Measurements from ENCODE around the gene EAF1.
"Not testable (repeated sequence)": the region's sequence is repeated elsewhere in the genome, so short reads cannot be mapped to it uniquely, and the experiment has no call there.

EAF1 gene

GRCh38 chr3:15451216-15452113 is 24.1 kb downstream of the EAF1 start:
- DNase-seq (ENCODE audit: low read depth in 2 of 2, low spot score in 1 of 2): no peak

- DNase-seq (ENCODE audit: low read depth in 2 of 2, low spot score in 1 of 2): no peak
These were observed 24.8 kb downstream of the EAF1 start for GRCh38 chr3:15452156-15452555.

- DNase-seq (ENCODE audit: low read depth in 2 of 2, low spot score in 1 of 2): no peak
These were observed 25.6 kb downstream of the EAF1 start for GRCh38 chr3:15452961-15453360.

- DNase-seq (ENCODE audit: low read depth in 2 of 2, low spot score in 1 of 2): no peak
These were observed 26.1 kb downstream of the EAF1 start for GRCh38 chr3:15453501-15453900.

GRCh38 chr3:15453991-15454625 is 26.7 kb downstream of the EAF1 start:
- DNase-seq (ENCODE audit: low read depth in 2 of 2, low spot score in 1 of 2): no peak

GRCh38 chr3:15454965-15455364 is 27.6 kb downstream of the EAF1 start:
- no peak for DNase-seq (ENCODE audit: low read depth in 2 of 2, low spot score in 1 of 2)

GRCh38 chr3:15455756-15456155 is 28.4 kb downstream of the EAF1 start:
- DNase-seq (ENCODE audit: low read depth in 2 of 2, low spot score in 1 of 2): no peak

GRCh38 chr3:15456321-15456720 is 28.9 kb downstream of the EAF1 start:
- no peak for DNase-seq (ENCODE audit: low read depth in 2 of 2, low spot score in 1 of 2)

GRCh38 chr3:15456915-15457314 is 29.5 kb downstream of the EAF1 start:
- DNase-seq (ENCODE audit: low read depth in 2 of 2, low spot score in 1 of 2): not testable (repeated sequence)

- DNase-seq (ENCODE audit: low read depth in 2 of 2, low spot score in 1 of 2): no peak
These were observed 30.9 kb downstream of the EAF1 start for GRCh38 chr3:15458212-15458780.

- DNase-seq (ENCODE audit: low read depth in 2 of 2, low spot score in 1 of 2): no peak
These were observed 33.6 kb downstream of the EAF1 start for GRCh38 chr3:15460891-15461531.

GRCh38 chr3:15462451-15462850 is 35.1 kb downstream of the EAF1 start:
- DNase-seq (ENCODE audit: low read depth in 2 of 2, low spot score in 1 of 2): no peak

- no peak for DNase-seq (ENCODE audit: low read depth in 2 of 2, low spot score in 1 of 2)
These were observed 38.6 kb downstream of the EAF1 start for GRCh38 chr3:15465876-15466585.

GRCh38 chr3:15467227-15468181 is 40.1 kb downstream of the EAF1 start:
- DNase-seq (ENCODE audit: low read depth in 2 of 2, low spot score in 1 of 2): no peak

GRCh38 chr3:15470261-15470660 is 42.9 kb downstream of the EAF1 start:
- no peak for DNase-seq (ENCODE audit: low read depth in 2 of 2, low spot score in 1 of 2)

GRCh38 chr3:15470849-15471248 is 43.5 kb downstream of the EAF1 start:
- no peak for DNase-seq (ENCODE audit: low read depth in 2 of 2, low spot score in 1 of 2)

GRCh38 chr3:15471861-15472260 is 44.5 kb downstream of the EAF1 start:
- DNase-seq (ENCODE audit: low read depth in 2 of 2, low spot score in 1 of 2): no peak

- no peak for DNase-seq (ENCODE audit: low read depth in 2 of 2, low spot score in 1 of 2)
These were observed 47.8 kb downstream of the EAF1 start for GRCh38 chr3:15475161-15475560.

GRCh38 chr3:15476378-15476777 is 49.0 kb downstream of the EAF1 start:
- DNase-seq (ENCODE audit: low read depth in 2 of 2, low spot score in 1 of 2): no peak

All from stimulated activated CD8-positive, alpha-beta memory T cell treated with anti-CD3 and anti-CD28 coated beads, Interleukin-4, amount 100 ng/mL, for 4 hours (primary cell).